Measurements from ENCODE around the gene WIPF3. TPM values are rescaled to one million over a fixed set of nuclear protein-coding genes. Genes with fewer than 3 reads are reported as not detected.

Gene WIPF3
- total and polyA plus RNA-seq, 8 donors, result 0.50 to 1.7 (median 1.0) TPM; not detected in 1

- DNase-seq (no peak), ATAC-seq (no peak)
- TF ChIP-seq CTCF (IDR thresholded peaks at IDR 0.05), result no peak
Measured at GRCh38 chr7:29793507-29793906, 12.8 kb upstream of the WIPF3 start.

GRCh38 chr7:29794959-29795629 lies 11.2 kb upstream of the WIPF3 start:
- no peaks in the 10 kb centered on the region for H3K27me3 ChIP-seq
- TF ChIP-seq CTCF (IDR thresholded peaks at IDR 0.05), result no peak
- no peak for ATAC-seq
- H3K4me3 ChIP-seq, result no peak overlapping the region
- no peak for DNase-seq
- H3K36me3 ChIP-seq, result no peaks in the 10 kb centered on the region
- no peaks in the 10 kb centered on the region for H3K4me1 ChIP-seq
- H3K9me3 ChIP-seq, result no peaks in the 10 kb centered on the region
- no peak overlapping the region for H3K27ac ChIP-seq
- intact Hi-C loops (cut with DNase I), result no loop called here

More at GRCh38 chr7:29793507-29793906, 12.8 kb upstream of the WIPF3 start:
- intact Hi-C loops (cut with DNase I), result no loop called here
- H3K36me3 ChIP-seq, result no peaks in the 10 kb centered on the region
- H3K27ac ChIP-seq, result no peak overlapping the region
- H3K4me1 ChIP-seq, result no peaks in the 10 kb centered on the region
- no peaks in the 10 kb centered on the region for H3K9me3 ChIP-seq
- H3K4me3 ChIP-seq, result no peak overlapping the region
- no peaks in the 10 kb centered on the region for H3K27me3 ChIP-seq

- no peak for TF ChIP-seq CTCF (IDR thresholded peaks at IDR 0.05)
- intact Hi-C loops (cut with DNase I), result no loop called here
- Histone ChIP-seq H3K36me3 (no peaks in the 10 kb centered on the region), H3K27me3 (no peaks in the 10 kb centered on the region), H3K4me1 (no peaks in the 10 kb centered on the region), H3K9me3 (no peaks in the 10 kb centered on the region), H3K4me3 (no peak overlapping the region), H3K27ac (no peak overlapping the region)
- ATAC-seq (no peak), DNase-seq (no peak)
Measured at GRCh38 chr7:29795696-29796580, 10.4 kb upstream of the WIPF3 start.

GRCh38 chr7:29797112-29797944 lies 9.0 kb upstream of the WIPF3 start:
- Histone ChIP-seq H3K36me3 (no peaks in the 10 kb centered on the region), H3K9me3 (no peaks in the 10 kb centered on the region), H3K4me1 (no peaks in the 10 kb centered on the region), H3K27ac (no peak overlapping the region), H3K4me3 (no peak overlapping the region), H3K27me3 (peaks cover 0 to 3% of the 10 kb centered on the region in 2 donors)
- intact Hi-C loops (cut with DNase I), result no loop called here
- DNase-seq, result no peak
- TF ChIP-seq CTCF (IDR thresholded peaks at IDR 0.05), result no peak
- no peak for ATAC-seq
